ENCODE results near the gene BRINP1. TPM values are rescaled to one million over a fixed set of nuclear protein-coding genes. Genes with fewer than 3 reads are reported as not detected.

BRINP1 gene
- total and polyA plus RNA-seq, 2 of the 8 experiments (the other 6 are each of a cell fraction or from before 2014, with no cell fraction given): 19.5 to 20.5 TPM

GRCh38 chr9:119365291-119366027 lies 3.8 kb downstream of the BRINP1 start (continued):
- TF ChIP-seq TCF12 (IDR thresholded peaks at IDR 0.05; ENCODE audit: low read depth, low read length) (no peak), POLR2A (IDR thresholded peaks at IDR 0.05; ENCODE audit: control extremely low read depth in 1 of 2, low read depth in 2 of 2, low read length in 2 of 2) (no peak), NANOG (IDR thresholded peaks at IDR 0.05; ENCODE audit: insufficient read depth, low read depth, low read length, poor library complexity, severe bottlenecking) (peak; percentile 75), JUND (IDR thresholded peaks at IDR 0.05; ENCODE audit: low read length) (no peak), SRF (IDR thresholded peaks at IDR 0.05; ENCODE audit: low read depth, low read length) (no peak), MAX (IDR thresholded peaks at IDR 0.05) (no peak), SUZ12 (IDR thresholded peaks at IDR 0.05; ENCODE audit: low read length) (no peak), SIN3A (conservative IDR thresholded peaks at IDR 0.05 in 1 of 2, IDR thresholded peaks at IDR 0.05 in 1 of 2; ENCODE audit: low read depth in 1 of 2, low read length in 2 of 2) (no peak), POU5F1 (IDR thresholded peaks at IDR 0.05; ENCODE audit: low read depth, low read length) (no peak), USF2 (IDR thresholded peaks at IDR 0.05; ENCODE audit: low read length) (no peak), CTCF (IDR thresholded peaks at IDR 0.05; ENCODE audit: control extremely low read depth in 1 of 3, insufficient read depth in 1 of 3, low read depth in 1 of 3, low read length in 3 of 3) (peak; percentile 56 to 92 (median 92)), POLR2AphosphoS5 (IDR thresholded peaks at IDR 0.05; ENCODE audit: low read depth, low read length) (no peak), JUN (IDR thresholded peaks at IDR 0.05; ENCODE audit: low read depth, low read length) (no peak), BRCA1 (IDR thresholded peaks at IDR 0.05; ENCODE audit: low read depth, low read length) (no peak), MAFK (IDR thresholded peaks at IDR 0.05; ENCODE audit: low read depth, low read length) (peak; percentile 47; the same call in 1 of the 2 replicates), RAD21 (IDR thresholded peaks at IDR 0.05 in 1 of 2, conservative IDR thresholded peaks at IDR 0.05 in 1 of 2; ENCODE audit: low read depth in 2 of 2, low read length in 2 of 2) (peak; percentile 98), ATF2 (IDR thresholded peaks at IDR 0.05; ENCODE audit: low read length) (no peak), EGR1 (IDR thresholded peaks at IDR 0.05; ENCODE audit: borderline replicate concordance, low read depth, low read length) (no peak)
